H9 (cell line): ENCODE data around the gene C11orf24. TPM values are rescaled to one million over a fixed set of nuclear protein-coding genes. Genes with fewer than 3 reads are reported as not detected.
"Not testable (repeated sequence)": the region's sequence is repeated elsewhere in the genome, so short reads cannot be mapped to it uniquely, and the experiment has no call there.

Experiments
- DNase-seq: peaks from one replicate; pipeline ENCODE4 v3.0.0-alpha.2; 2017
- H2AFZ ChIP-seq: one replicate; pipeline ENCODE4 v1.6.1; 2013; ENCODE audit warnings: mild to moderate bottlenecking, low read length, control low read depth, moderate library complexity
- H2AK5ac ChIP-seq: 2 replicates; pipeline ENCODE4 v1.6.1; 2013; ENCODE audit warnings: low read length, control low read depth, mixed read lengths; ENCODE audit not compliant: insufficient read length
- H2BK120ac ChIP-seq: one replicate; pipeline ENCODE4 v1.6.1; 2013; ENCODE audit warnings: low read depth, mild to moderate bottlenecking, low read length, control low read depth, inconsistent platforms; ENCODE audit not compliant: poor library complexity, severe bottlenecking
- H2BK12ac ChIP-seq: 2 replicates; pipeline ENCODE4 v1.6.1; 2013; ENCODE audit warnings: low read length, control low read depth, mixed read lengths, low read depth; ENCODE audit not compliant: insufficient read length
- H2BK15ac ChIP-seq: 2 replicates; pipeline ENCODE4 v1.6.1; 2013; ENCODE audit warnings: low read depth, low read length, control low read depth
- H2BK20ac ChIP-seq: one replicate; pipeline ENCODE4 v1.6.1; 2013; ENCODE audit warnings: low read depth, mild to moderate bottlenecking, low read length, control low read depth, inconsistent platforms; ENCODE audit not compliant: poor library complexity, severe bottlenecking
- H2BK5ac ChIP-seq: 2 replicates; pipeline ENCODE4 v1.6.1; 2013; ENCODE audit warnings: low read length, control low read depth, mixed read lengths; ENCODE audit not compliant: insufficient read length
- H3K14ac ChIP-seq: 2 replicates; pipeline ENCODE4 v1.6.1; 2013; ENCODE audit warnings: low read length, control low read depth; ENCODE audit not compliant: insufficient read depth
- H3K18ac ChIP-seq: 2 replicates; pipeline ENCODE4 v1.6.1; 2013; ENCODE audit warnings: low read depth, mild to moderate bottlenecking, mixed read lengths, low read length, control low read depth; ENCODE audit not compliant: insufficient read length
- H3K23ac ChIP-seq: 2 replicates; pipeline ENCODE4 v1.6.1; 2013; ENCODE audit warnings: low read length, control low read depth, mixed read lengths, low read depth; ENCODE audit not compliant: insufficient read length
- H3K23me2 ChIP-seq: 2 replicates; pipeline ENCODE4 v1.6.1; 2013; ENCODE audit warnings: low read depth, mild to moderate bottlenecking, mixed read lengths, low read length, control low read depth; ENCODE audit not compliant: insufficient read length, poor library complexity, severe bottlenecking
- H3K27ac ChIP-seq: 2 replicates; pipeline ENCODE4 v1.5.1; 2013; ENCODE audit warnings: low read length, control low read depth, mixed read lengths, low read depth; ENCODE audit not compliant: insufficient read length
- H3K27me3 ChIP-seq: 2 replicates; pipeline ENCODE4 v1.6.1; 2013; ENCODE audit warnings: low read length, control low read depth, inconsistent platforms; ENCODE audit not compliant: insufficient read depth
- H3K4ac ChIP-seq: 2 replicates; pipeline ENCODE4 v1.6.1; 2013; ENCODE audit warnings: low read depth, mild to moderate bottlenecking, control low read depth, inconsistent platforms, low read length, moderate library complexity
- H3K4me1 ChIP-seq: 2 replicates; pipeline ENCODE4 v1.6.1; 2013; ENCODE audit warnings: low read length, control low read depth, inconsistent platforms; ENCODE audit not compliant: insufficient read depth
- H3K4me2 ChIP-seq: 2 replicates; pipeline ENCODE4 v1.6.1; 2013; ENCODE audit warnings: low read length, control low read depth, mixed read lengths; ENCODE audit not compliant: insufficient read length, insufficient read depth
- H3K56ac ChIP-seq: 2 replicates; pipeline ENCODE4 v1.6.1; 2013; ENCODE audit warnings: low read depth, mild to moderate bottlenecking, mixed read lengths, low read length, control low read depth; ENCODE audit not compliant: insufficient read length
- H3K79me1 ChIP-seq: 2 replicates; pipeline ENCODE4 v1.6.1; 2013; ENCODE audit warnings: low read depth, mild to moderate bottlenecking, moderate library complexity, low read length, control low read depth, inconsistent platforms; ENCODE audit not compliant: insufficient read depth, poor library complexity, severe bottlenecking
- H3K79me2 ChIP-seq: 2 replicates; pipeline ENCODE4 v1.6.1; 2013; ENCODE audit warnings: low read length, control low read depth, inconsistent platforms; ENCODE audit not compliant: insufficient read depth
- H3K9ac ChIP-seq: 2 replicates; pipeline ENCODE4 v1.6.1; 2013; ENCODE audit warnings: low read length, control low read depth, mixed read lengths; ENCODE audit not compliant: insufficient read length; ENCODE audit errors: extremely low read depth
- H3K9me3 ChIP-seq: one replicate; pipeline ENCODE4 v1.6.1; 2013; ENCODE audit warnings: low read depth, low read length, inconsistent platforms; ENCODE audit not compliant: control insufficient read depth
- H3T11ph ChIP-seq: one replicate; pipeline ENCODE4 v1.6.1; 2013; ENCODE audit warnings: mild to moderate bottlenecking, low read length, control low read depth, inconsistent platforms
- H4K20me1 ChIP-seq: one replicate; pipeline ENCODE4 v1.6.1; 2013; ENCODE audit not compliant: control insufficient read depth, insufficient read length, insufficient read depth
- H4K5ac ChIP-seq: 2 replicates; pipeline ENCODE4 v1.6.1; 2013; ENCODE audit warnings: low read depth, mild to moderate bottlenecking, mixed read lengths, low read length, control low read depth; ENCODE audit not compliant: insufficient read length
- H4K8ac ChIP-seq: replicated peaks from 2 replicates; pipeline ENCODE4 v1.6.1; 2013; ENCODE audit warnings: low read length, control low read depth, mixed read lengths, low read depth; ENCODE audit not compliant: insufficient read length
- H4K91ac ChIP-seq: 2 replicates; pipeline ENCODE4 v1.6.1; 2013; ENCODE audit warnings: low read depth, mild to moderate bottlenecking, moderate library complexity, mixed read lengths, low read length, control low read depth; ENCODE audit not compliant: insufficient read length
- H3K27ac Mint-ChIP-seq, 3 experiments: 2 replicates in 2 of 3; 3 replicates in 1 of 3; pipeline ENCODE4 v1.8.0; 2020 to 2021; ENCODE audit warnings: mixed read lengths in 3 of 3, mild to moderate bottlenecking in 1 of 3, moderate library complexity in 1 of 3
- H3K27me3 Mint-ChIP-seq: 2 replicates; pipeline ENCODE4 v1.8.0; 2021; ENCODE audit warnings: low read depth, mild to moderate bottlenecking, moderate library complexity, mixed read lengths
- H3K36me3 Mint-ChIP-seq, 3 experiments: 2 replicates in 2 of 3; 3 replicates in 1 of 3; pipeline ENCODE4 v1.8.0; 2020 to 2021; ENCODE audit warnings: low read depth in 3 of 3, mixed read lengths in 3 of 3; ENCODE audit not compliant: insufficient read depth in 1 of 3
- H3K4me1 Mint-ChIP-seq, 2 experiments: 2 replicates each; pipeline ENCODE4 v1.8.0; 2020; ENCODE audit warnings: mixed read lengths in 2 of 2
- H3K4me3 Mint-ChIP-seq, 2 experiments: 2 replicates in 1 of 2; 3 replicates in 1 of 2; pipeline ENCODE4 v1.8.0; 2020 to 2021; ENCODE audit warnings: mild to moderate bottlenecking in 2 of 2, mixed read lengths in 2 of 2, moderate library complexity in 1 of 2
- H3K9me3 Mint-ChIP-seq, 2 experiments: 2 replicates in 1 of 2; 3 replicates in 1 of 2; pipeline ENCODE4 v1.8.0; 2020; ENCODE audit warnings: mild to moderate bottlenecking in 2 of 2, mixed read lengths in 2 of 2, moderate library complexity in 1 of 2
- CTCF ChIP-seq: fragments of 200-600 bp; sonication (generic); conservative IDR thresholded peaks from 3 replicates; pipeline ENCODE4 v1.8.0; 2021; ENCODE audit warnings: antibody characterized with exemption, mild to moderate bottlenecking
- WGBS: extraction: QIAGEN DNeasy Blood & Tissue Kit; methylation state at CpG from one replicate; pipeline ENCODE4 v1.1.7; 2013; ENCODE audit warnings: missing lambda C conversion rate, low lambda C conversion rate, mixed read lengths; ENCODE audit not compliant: insufficient read length; ENCODE audit errors: extremely low coverage; 5-methylcytosine and 5-hydroxymethylcytosine counted together
- total RNA-seq: library from RNA; stranded (reverse); gene quantifications from 2 replicates; pipeline ENCODE4 v1.2.1, GENCODE V29; 2021

C11orf24 gene
- total RNA-seq, 1 experiment from 2014 or later: 46.8 TPM

GRCh38 chr11:68300076-68300830, 28.5 kb upstream of the C11orf24 start:
- Histone ChIP-seq H3K79me2 (no peaks in the 10 kb centered on the region), H3K23me2 (no peaks in the 10 kb centered on the region), H3K18ac (no peak overlapping the region), H2BK12ac (no peak overlapping the region), H4K8ac (no peak overlapping the region), H3K27me3 (no peaks in the 10 kb centered on the region), H2BK120ac (no peak overlapping the region), H3K56ac (no peak overlapping the region), H3T11ph (no peak overlapping the region), H4K5ac (no peak overlapping the region), H2AK5ac (no peak overlapping the region), H3K9ac (no peak overlapping the region), H3K9me3 (peaks cover 5% of the 10 kb centered on the region), H4K91ac (no peak overlapping the region), H3K14ac (no peak overlapping the region), H2BK5ac (no peak overlapping the region), H3K27ac (no peak overlapping the region), H2BK20ac (no peak overlapping the region), H3K23ac (no peak overlapping the region), H3K4me2 (no peak overlapping the region), H3K4me1 (no peaks in the 10 kb centered on the region; the same call in 1 of the 2 replicates), H4K20me1 (no peaks in the 10 kb centered on the region), H3K4ac (no peak overlapping the region), H2BK15ac (no peak overlapping the region), H2AFZ (no peak overlapping the region), H3K79me1 (no peaks in the 10 kb centered on the region)
- Mint-ChIP-seq H3K36me3 (peaks cover 10 to 21% (median 14%) of the 10 kb centered on the region in 3 experiments), H3K4me1 (peaks cover 0 to 2% of the 10 kb centered on the region in 2 experiments; a peak in 1 of 4 replicates), H3K4me3 (no peak overlapping the region), H3K27ac (no peak overlapping the region), H3K9me3 (peaks cover 19 to 22% of the 10 kb centered on the region in 2 experiments), H3K27me3 (peaks cover 5% of the 10 kb centered on the region)
- no CpG with 5 or more reads among the region's 12 CpGs for WGBS
- DNase-seq: no peak
- TF ChIP-seq CTCF: peak; percentile 19; the same call in 2 of the 3 replicates

GRCh38 chr11:68299517-68299879, 27.7 kb upstream of the C11orf24 start:
- not testable (repeated sequence) for H3K23ac ChIP-seq, H3K23me2 ChIP-seq, H3K27ac ChIP-seq, H3K9me3 ChIP-seq, H2AK5ac ChIP-seq, H3K14ac ChIP-seq, H3K79me1 ChIP-seq, H2BK15ac ChIP-seq, H3K4me2 ChIP-seq, H3K27me3 ChIP-seq, H3K27me3 Mint-ChIP-seq, H2BK12ac ChIP-seq, H3K9ac ChIP-seq, H3K4ac ChIP-seq, H4K20me1 ChIP-seq, H2AFZ ChIP-seq, H3K27ac Mint-ChIP-seq, DNase-seq, H3K4me3 Mint-ChIP-seq, H4K8ac ChIP-seq, H3T11ph ChIP-seq, H3K4me1 ChIP-seq, H2BK5ac ChIP-seq, H4K5ac ChIP-seq, H2BK120ac ChIP-seq, H3K79me2 ChIP-seq, H3K56ac ChIP-seq, H3K18ac ChIP-seq, H4K91ac ChIP-seq, H3K4me1 Mint-ChIP-seq, H2BK20ac ChIP-seq
- Mint-ChIP-seq H3K36me3 (peaks cover 7 to 14% (median 10%) of the 10 kb centered on the region in 3 experiments), H3K9me3 (peaks cover 13 to 15% of the 10 kb centered on the region in 2 experiments)
- no CpG with 5 or more reads among the region's 9 CpGs for WGBS
